H1 (cell line): ENCODE data around the gene CPSF4L. TPM values are rescaled to one million over a fixed set of nuclear protein-coding genes. Genes with fewer than 3 reads are reported as not detected.

ENCODE experiments used
- CBX8 ChIP-seq: fragments of 300-800, 300-1000 bp; sonication (generic); IDR thresholded peaks from 2 replicates; pipeline ENCODE4 v1.7.1; 2016; ENCODE audit warnings: low read depth, low read length, borderline replicate concordance
- EP300 ChIP-seq, 2 experiments: IDR thresholded peaks; 1 replicate in 1 of 2; 2 replicates in 1 of 2; pipeline ENCODE4 v1.6.1; 2011 to 2012; ENCODE audit warnings: low read depth in 2 of 2, low read length in 2 of 2, mild to moderate bottlenecking in 2 of 2, borderline replicate concordance in 1 of 2, inconsistent platforms in 1 of 2, moderate library complexity in 1 of 2
- SIX5 ChIP-seq: IDR thresholded peaks from 2 replicates; pipeline ENCODE4 v1.6.1; 2011; ENCODE audit warnings: mild to moderate bottlenecking, low read depth, low read length
- ZNF274 ChIP-seq: IDR thresholded peaks from 2 replicates; pipeline ENCODE4 v1.7.0; 2012; ENCODE audit warnings: low read length, borderline replicate concordance; ENCODE audit errors: extremely low read depth
- polyA plus RNA-seq, 7 experiments: library from polyadenylated mRNA; depleted of rRNA in 3 of 7; stranded (reverse) in 5 of 7; unstranded in 2 of 7; fragments of >200 nt in 5 of 7; fragments of 200-250 nt in 2 of 7; gene quantifications; 1 replicate in 5 of 7; 2 replicates in 1 of 7; 4 replicates in 1 of 7; pipeline versions ENCODE4 v1.2.1 to v1.2.3, GENCODE V29; 2011 to 2013; ENCODE audit warnings: missing spikeins in 2 of 7, mixed read lengths in 2 of 7
- total RNA-seq: library from RNA; stranded (reverse); fragmentation: NEBNext Ultra II Directional; extraction: Animal tissue kit (Norgen Biotek cat#: 25700); gene quantifications from 2 replicates; pipeline ENCODE4 v1.2.1, GENCODE V29; 2021

The CPSF4L gene
- total and polyA plus RNA-seq, 2 of the 8 experiments (the other 6 are each of a cell fraction or from before 2014, with no cell fraction given): not detected

DNA sequence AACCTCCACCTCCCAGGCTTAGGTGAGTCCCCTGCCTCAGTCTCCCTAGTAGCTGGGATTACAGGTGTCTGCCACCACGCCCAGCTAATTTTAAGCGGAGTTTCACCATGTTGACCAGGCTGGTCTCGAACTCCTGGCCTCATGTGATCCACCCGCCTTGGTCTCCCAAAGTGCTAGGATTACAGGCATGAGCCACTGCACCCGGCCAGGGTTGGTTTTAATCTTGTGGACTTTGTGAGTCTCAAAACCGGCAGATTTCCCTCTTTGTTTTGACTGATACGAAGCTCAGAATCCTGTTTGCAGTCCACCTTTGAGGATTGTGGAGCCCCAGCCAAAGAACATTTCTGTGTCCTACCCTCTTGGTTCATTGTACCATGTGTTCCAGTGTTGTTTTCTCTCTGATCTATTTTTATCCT, 16.4 kb upstream of the CPSF4L start (continued):
- no peak for TF ChIP-seq CBX8
- no peak for TF ChIP-seq ZNF274
- no peak for TF ChIP-seq EP300 (IDR thresholded peaks at IDR 0.05; ENCODE audit: borderline replicate concordance in 1 of 2, low read depth in 2 of 2, low read length in 2 of 2)
- TF ChIP-seq SIX5: no peak
- TF ChIP-seq, all 59 proteins: peak for 0
